Omental fat pad (tissue), 4 donors: ENCODE measurements around the gene MYLK3. TPM values are rescaled to one million over a fixed set of nuclear protein-coding genes. Genes with fewer than 3 reads are reported as not detected.

Experiments
- ATAC-seq: fragments of 150-250 bp; one replicate; pipeline ENCODE4 v1.9.1; 2016; ENCODE audit warnings: mild to moderate bottlenecking, moderate library complexity; ENCODE audit not compliant: low FRiP score
- DNase-seq: peaks from one replicate; pipeline ENCODE4 v3.0.0-alpha.2; 2019; ENCODE audit warnings: low spot score
- total RNA-seq, 4 donors: library from RNA; depleted of rRNA; stranded (reverse); fragments of >200 nt; gene quantifications; one replicate each; pipeline ENCODE4 v1.1.0, GENCODE V29; 2016
- TF ChIP-seq, protein P1 (sequence below), 3 donors: fragments of 450-650 bp; IDR thresholded peaks; one replicate each; pipeline ENCODE4 v1.5.1; 2016 to 2017; ENCODE audit warnings: antibody characterized with exemption in 3 of 3, mild to moderate bottlenecking in 3 of 3, moderate library complexity in 2 of 3

Gene MYLK3
- total RNA-seq, 4 donors from 2014 or later: 0.38 to 0.48 TPM; not detected in 2

DNA sequence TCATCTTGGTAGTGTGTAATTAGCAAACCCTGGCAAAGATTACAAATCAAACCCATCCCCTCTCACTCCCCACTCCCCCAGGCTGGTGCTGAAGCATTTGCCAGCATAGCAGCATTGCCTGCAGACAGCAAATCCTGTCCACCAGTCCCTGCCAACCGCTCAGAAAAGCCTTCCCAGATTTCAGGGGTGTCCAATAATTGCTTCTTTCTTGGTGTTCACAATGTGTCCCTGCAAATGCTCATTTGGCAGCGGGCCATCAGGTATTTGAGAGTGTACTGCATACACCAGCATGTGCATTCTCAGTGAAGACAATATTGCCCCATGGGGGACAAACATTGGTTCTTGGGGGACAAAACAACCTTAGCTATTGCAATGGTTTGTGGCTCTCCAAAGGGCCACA, 30.5 kb downstream of the MYLK3 start:
- TF ChIP-seq, protein P1, sequence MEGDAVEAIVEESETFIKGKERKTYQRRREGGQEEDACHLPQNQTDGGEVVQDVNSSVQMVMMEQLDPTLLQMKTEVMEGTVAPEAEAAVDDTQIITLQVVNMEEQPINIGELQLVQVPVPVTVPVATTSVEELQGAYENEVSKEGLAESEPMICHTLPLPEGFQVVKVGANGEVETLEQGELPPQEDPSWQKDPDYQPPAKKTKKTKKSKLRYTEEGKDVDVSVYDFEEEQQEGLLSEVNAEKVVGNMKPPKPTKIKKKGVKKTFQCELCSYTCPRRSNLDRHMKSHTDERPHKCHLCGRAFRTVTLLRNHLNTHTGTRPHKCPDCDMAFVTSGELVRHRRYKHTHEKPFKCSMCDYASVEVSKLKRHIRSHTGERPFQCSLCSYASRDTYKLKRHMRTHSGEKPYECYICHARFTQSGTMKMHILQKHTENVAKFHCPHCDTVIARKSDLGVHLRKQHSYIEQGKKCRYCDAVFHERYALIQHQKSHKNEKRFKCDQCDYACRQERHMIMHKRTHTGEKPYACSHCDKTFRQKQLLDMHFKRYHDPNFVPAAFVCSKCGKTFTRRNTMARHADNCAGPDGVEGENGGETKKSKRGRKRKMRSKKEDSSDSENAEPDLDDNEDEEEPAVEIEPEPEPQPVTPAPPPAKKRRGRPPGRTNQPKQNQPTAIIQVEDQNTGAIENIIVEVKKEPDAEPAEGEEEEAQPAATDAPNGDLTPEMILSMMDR (IDR thresholded peaks at IDR 0.05): no peak
- ATAC-seq (no peak), DNase-seq (no peak)

GRCh38 chr16:46715769-46716305, 32.3 kb downstream of the MYLK3 start:
- ATAC-seq: no peak
- no peak for DNase-seq
- TF ChIP-seq, protein P1 (IDR thresholded peaks at IDR 0.05): no peak

DNA sequence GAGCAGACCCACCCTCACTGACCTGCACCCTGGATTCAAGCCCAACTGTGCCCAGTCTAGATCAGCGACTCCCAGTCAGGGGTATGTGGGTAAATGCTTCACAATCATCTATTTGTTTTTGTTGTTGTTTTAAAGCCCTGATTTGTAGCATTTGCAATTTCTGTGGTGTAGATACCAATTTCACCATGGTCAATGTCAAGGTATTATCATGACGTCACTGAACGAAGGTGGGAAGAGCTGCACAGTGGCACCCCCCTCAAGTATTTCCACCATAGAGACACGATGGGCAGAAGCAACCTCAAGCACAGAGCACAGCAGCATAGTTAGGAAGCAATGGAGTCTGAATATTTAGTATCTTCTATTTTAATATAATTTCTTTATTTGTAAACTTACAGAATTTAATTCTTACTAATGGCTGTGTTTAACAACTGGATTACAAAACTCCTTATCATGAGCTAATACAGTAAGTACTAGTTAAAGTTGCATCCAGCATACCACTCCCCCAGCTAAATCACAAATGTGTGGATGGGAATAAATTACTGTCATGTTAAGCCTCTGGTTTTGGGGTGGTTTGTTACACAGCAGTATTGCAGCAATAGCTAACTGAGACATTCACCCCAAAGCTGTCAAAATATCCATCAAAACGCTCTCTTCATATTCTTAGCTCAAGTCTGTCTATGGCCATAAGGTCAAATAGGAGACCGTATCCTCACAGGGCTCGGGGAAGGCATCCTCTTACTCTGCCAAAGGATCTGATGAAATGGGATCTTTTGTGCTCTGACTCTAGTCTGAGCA, 33.1 kb downstream of the MYLK3 start:
- TF ChIP-seq, protein P1 (IDR thresholded peaks at IDR 0.05): no peak
- DNase-seq: no peak
- no peak for ATAC-seq

DNA sequence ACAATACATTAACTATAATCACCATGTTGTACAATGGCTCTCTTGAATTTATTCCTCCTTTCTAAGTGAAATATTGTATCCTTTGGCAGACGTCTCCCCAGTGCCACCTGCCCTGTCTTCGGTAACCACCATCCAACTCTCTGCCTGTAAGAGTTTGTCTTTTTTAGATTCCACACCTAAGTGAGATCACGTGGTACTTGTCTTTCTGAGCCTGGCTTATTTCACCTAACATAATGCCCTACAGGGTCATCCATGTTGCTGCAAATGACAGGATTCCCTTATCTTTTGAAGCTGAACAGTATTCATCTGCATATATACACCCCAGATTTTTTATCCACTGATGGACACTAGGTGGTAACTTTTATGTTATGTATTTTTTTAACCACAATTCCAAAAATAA, 34.5 kb downstream of the MYLK3 start:
- DNase-seq: no peak
- TF ChIP-seq, protein P1 (IDR thresholded peaks at IDR 0.05): no peak
- no peak for ATAC-seq

- ATAC-seq (no peak), DNase-seq (no peak)
- TF ChIP-seq, protein P1 (IDR thresholded peaks at IDR 0.05): no peak
Measured at GRCh38 chr16:46712911-46713310, 35.2 kb downstream of the MYLK3 start.

DNA sequence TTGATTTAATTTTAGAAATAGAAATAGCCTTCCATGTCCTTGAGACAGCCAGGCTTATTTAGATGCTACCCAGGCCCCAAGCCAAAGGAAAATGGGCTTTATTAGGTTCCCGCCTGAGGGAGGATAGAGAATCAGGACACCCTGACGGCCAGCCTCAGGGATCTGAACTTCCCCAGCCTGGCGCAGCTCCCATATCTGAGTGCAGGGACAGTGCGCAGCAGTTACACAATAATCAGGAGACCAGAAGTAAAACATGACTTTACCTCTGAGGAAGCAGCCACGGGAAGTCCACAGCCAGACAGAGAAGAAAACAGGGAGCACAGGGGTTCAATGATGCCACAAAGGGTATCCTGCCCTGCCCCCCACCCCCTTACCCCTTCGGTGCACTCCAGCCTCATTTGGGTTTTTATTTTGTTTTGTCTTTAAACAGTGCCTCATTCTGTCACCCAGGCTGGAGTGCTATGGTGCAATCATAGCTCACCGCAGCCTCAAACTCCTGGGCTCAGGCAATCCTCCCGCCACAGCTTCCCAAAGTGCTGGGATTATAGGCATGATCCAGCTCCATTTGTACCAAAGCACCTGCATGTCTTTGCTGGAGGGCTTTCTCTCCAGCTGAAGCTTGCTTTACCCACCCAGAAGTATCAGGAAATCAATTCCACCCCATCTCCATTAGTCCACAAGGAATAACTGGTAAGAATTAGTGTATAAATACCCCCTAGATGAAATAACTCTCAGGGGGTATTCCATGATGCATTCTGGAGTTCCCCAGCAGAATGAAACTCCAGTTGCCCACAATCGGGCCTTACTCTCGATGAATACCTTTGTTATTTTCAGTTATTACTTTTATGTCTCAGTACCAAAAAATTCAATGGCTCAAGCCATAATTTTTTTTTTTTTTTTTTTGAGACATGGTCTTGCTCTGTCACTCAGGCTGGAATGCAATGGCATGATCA, 36.8 kb downstream of the MYLK3 start:
- no peak for DNase-seq
- no peak for ATAC-seq
- TF ChIP-seq, protein P1 (IDR thresholded peaks at IDR 0.05): no peak
